Nephron (organoid): ENCODE measurements around the gene CELA2A.
"Not testable (repeated sequence)": the region's sequence is repeated elsewhere in the genome, so short reads cannot be mapped to it uniquely, and the experiment has no call there.

Source experiments
- H3K27ac Mint-ChIP-seq, 3 experiments: 2 replicates each; pipeline ENCODE4 v1.8.0; 2020; ENCODE audit warnings: mixed read lengths in 3 of 3, mild to moderate bottlenecking in 2 of 3, moderate library complexity in 1 of 3
- H3K27me3 Mint-ChIP-seq: 2 replicates; pipeline ENCODE4 v1.8.0; 2021; ENCODE audit warnings: low read depth, mild to moderate bottlenecking, moderate library complexity, mixed read lengths
- H3K36me3 Mint-ChIP-seq: 2 replicates; pipeline ENCODE4 v1.8.0; 2020; ENCODE audit warnings: low read depth, mixed read lengths
- H3K4me1 Mint-ChIP-seq: 2 replicates; pipeline ENCODE4 v1.8.0; 2020; ENCODE audit warnings: mixed read lengths
- H3K4me3 Mint-ChIP-seq, 3 experiments: 2 replicates each; pipeline ENCODE4 v1.8.0; 2020; ENCODE audit warnings: mild to moderate bottlenecking in 3 of 3, mixed read lengths in 3 of 3, moderate library complexity in 2 of 3
- H3K9me3 Mint-ChIP-seq: 2 replicates; pipeline ENCODE4 v1.8.0; 2020; ENCODE audit warnings: mixed read lengths
- TF ChIP-seq, protein P1 (sequence below), 3 experiments: fragments of 200-600 bp; sonication (generic); IDR thresholded peaks; one replicate each; pipeline ENCODE4 v1.5.0; 2021; ENCODE audit warnings: antibody characterized with exemption in 3 of 3; ENCODE audit not compliant: unreplicated experiment in 3 of 3

Gene CELA2A

DNA sequence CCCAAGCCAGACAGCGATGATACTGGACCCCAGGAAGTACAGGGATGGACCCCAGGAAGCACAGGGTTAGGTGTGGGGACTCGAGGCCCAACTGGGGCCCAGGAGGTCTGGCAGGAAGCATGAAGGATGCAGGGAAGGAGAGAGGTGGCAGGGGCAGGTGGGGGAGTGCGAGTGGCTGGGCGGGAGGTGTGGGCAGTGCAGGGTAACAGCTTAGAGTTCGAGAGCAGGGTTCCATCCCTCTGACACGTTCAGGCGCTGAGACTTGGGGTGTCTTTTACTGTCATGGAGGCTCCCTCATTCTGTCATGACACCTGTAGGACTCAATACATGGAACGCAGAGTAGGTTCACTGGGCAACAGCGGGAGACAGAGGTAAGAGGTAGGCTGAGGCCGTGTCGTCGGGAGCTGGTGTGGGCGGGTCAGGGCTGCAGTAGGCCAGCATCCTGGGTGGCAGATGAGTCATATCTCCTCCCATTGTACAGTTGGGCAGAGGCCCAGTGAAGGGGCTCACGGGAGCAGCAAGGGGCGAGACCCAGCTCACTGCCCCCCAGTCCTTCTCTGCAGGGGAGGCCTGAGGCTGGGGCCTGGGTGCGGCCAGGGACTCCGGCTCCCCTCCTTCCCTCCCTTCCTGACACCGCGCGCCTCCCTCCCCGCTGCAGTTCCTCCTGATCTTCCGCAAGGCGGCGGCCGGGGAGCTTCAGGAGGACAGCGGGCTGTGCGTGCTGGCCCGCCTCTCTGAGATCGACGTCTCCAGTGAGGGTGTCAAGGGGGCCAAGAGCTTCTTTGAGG, 29.8 kb upstream of the CELA2A start:
- Mint-ChIP-seq H3K27me3 (peaks cover 5% of the 10 kb centered on the region), H3K9me3 (no peaks in the 10 kb centered on the region), H3K27ac (peak overlapping the region; percentile 12 to 72 (median 62)), H3K4me1 (peaks cover 40% of the 10 kb centered on the region), H3K4me3 (peak overlapping the region in 1 of 3 experiments; percentile 40), H3K36me3 (no peaks in the 10 kb centered on the region)
- TF ChIP-seq, protein P1, sequence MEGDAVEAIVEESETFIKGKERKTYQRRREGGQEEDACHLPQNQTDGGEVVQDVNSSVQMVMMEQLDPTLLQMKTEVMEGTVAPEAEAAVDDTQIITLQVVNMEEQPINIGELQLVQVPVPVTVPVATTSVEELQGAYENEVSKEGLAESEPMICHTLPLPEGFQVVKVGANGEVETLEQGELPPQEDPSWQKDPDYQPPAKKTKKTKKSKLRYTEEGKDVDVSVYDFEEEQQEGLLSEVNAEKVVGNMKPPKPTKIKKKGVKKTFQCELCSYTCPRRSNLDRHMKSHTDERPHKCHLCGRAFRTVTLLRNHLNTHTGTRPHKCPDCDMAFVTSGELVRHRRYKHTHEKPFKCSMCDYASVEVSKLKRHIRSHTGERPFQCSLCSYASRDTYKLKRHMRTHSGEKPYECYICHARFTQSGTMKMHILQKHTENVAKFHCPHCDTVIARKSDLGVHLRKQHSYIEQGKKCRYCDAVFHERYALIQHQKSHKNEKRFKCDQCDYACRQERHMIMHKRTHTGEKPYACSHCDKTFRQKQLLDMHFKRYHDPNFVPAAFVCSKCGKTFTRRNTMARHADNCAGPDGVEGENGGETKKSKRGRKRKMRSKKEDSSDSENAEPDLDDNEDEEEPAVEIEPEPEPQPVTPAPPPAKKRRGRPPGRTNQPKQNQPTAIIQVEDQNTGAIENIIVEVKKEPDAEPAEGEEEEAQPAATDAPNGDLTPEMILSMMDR (IDR thresholded peaks at IDR 0.05; ENCODE audit: unreplicated experiment in 3 of 3): peak in 1 of 3 experiments; percentile 17

GRCh38 chr1:15427280-15427666, 29.3 kb upstream of the CELA2A start:
- Mint-ChIP-seq H3K27me3 (peaks cover 5% of the 10 kb centered on the region), H3K27ac (peak overlapping the region in 1 of 3 experiments; percentile 72), H3K4me3 (no peak overlapping the region), H3K9me3 (no peaks in the 10 kb centered on the region), H3K4me1 (peaks cover 41% of the 10 kb centered on the region), H3K36me3 (no peaks in the 10 kb centered on the region)
- TF ChIP-seq, protein P1 (IDR thresholded peaks at IDR 0.05; ENCODE audit: unreplicated experiment in 3 of 3): peak in 1 of 3 experiments; percentile 0

DNA sequence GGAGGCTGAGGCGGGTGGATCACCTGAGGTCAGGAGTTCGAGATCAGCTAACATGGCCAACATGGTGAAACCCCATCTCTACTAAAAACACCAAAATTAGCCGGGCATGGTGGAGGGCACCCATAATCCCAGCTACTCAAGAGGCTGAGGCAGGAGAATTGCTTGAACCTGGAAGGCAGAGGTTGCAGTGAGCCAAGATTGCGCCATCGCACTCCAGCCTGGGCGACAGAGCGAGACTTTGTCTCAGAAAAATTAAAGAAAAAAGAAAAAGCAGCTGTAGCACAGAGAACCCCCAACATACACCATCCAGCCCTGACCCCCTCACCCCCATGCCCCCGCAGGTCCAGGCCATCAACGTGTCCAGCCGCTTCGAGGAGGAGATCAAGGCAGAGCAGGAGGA, 28.3 kb upstream of the CELA2A start:
- H3K4me1 Mint-ChIP-seq: peaks cover 47% of the 10 kb centered on the region
- not testable (repeated sequence) for H3K4me3 Mint-ChIP-seq, H3K27me3 Mint-ChIP-seq, H3K9me3 Mint-ChIP-seq, H3K36me3 Mint-ChIP-seq, H3K27ac Mint-ChIP-seq

DNA sequence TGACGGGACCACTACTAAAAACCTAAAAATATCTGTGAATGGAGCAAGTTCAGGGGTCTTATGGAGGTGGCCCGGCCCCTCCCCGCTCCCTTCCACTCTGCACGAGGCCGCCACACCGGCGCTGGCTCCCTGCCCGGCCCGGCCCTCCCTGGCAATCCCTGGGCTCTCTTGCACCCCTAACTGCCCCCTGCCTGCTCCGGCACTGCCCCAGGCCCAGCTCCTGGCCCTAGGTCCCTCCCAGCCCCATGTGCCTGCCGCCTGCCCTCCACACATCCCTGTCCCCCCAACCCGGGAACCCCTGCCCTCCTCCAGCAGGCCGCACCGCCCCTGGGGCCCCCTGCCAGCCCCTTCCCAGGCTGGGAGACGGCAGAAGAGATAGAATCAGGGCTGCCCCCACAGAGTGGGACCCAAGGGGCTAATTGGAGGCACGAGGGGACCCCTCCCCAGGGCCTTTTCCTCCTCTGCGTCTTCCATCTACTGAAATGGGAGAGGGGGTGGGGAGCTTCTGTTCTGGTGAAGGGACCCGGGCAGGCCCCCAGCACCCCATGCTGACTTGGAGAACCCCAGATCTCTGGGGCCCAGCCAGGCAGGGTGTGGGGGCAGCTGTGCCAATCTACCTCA, 27.6 kb upstream of the CELA2A start:
- no peak overlapping the region for H3K27ac Mint-ChIP-seq
- peaks cover 5% of the 10 kb centered on the region for H3K27me3 Mint-ChIP-seq
- no peak overlapping the region for H3K4me3 Mint-ChIP-seq
- H3K4me1 Mint-ChIP-seq: peaks cover 43% of the 10 kb centered on the region
- no peaks in the 10 kb centered on the region for H3K9me3 Mint-ChIP-seq
- TF ChIP-seq, protein P1 (IDR thresholded peaks at IDR 0.05; ENCODE audit: unreplicated experiment in 3 of 3): no peak
- H3K36me3 Mint-ChIP-seq: no peaks in the 10 kb centered on the region

DNA sequence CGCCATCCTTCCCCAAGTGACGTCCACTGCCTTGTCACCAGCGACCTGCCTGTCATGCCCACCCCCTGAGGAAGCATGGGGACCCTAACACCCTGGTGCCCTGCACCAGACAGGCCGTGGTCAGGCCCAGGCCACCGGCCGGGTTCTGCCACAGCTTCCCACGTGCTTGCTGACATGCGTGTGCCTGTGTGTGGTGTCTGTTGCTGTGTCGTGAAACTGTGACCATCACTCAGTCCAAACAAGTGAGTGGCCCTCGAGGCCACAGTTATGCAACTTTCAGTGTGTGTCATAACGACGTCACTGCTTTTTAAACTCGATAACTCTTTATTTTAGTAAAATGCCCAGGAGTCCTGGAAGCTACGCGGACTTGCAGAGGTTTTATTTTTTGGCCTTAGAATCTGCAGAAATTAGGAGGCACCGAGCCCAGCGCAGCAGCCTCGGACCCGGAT, 26.8 kb upstream of the CELA2A start:
- H3K4me1 Mint-ChIP-seq: peaks cover 35% of the 10 kb centered on the region
- TF ChIP-seq, protein P1 (IDR thresholded peaks at IDR 0.05; ENCODE audit: unreplicated experiment in 3 of 3): no peak
- no peaks in the 10 kb centered on the region for H3K9me3 Mint-ChIP-seq
- peaks cover 5% of the 10 kb centered on the region for H3K27me3 Mint-ChIP-seq
- no peaks in the 10 kb centered on the region for H3K36me3 Mint-ChIP-seq
- no peak overlapping the region for H3K27ac Mint-ChIP-seq
- no peak overlapping the region for H3K4me3 Mint-ChIP-seq

DNA sequence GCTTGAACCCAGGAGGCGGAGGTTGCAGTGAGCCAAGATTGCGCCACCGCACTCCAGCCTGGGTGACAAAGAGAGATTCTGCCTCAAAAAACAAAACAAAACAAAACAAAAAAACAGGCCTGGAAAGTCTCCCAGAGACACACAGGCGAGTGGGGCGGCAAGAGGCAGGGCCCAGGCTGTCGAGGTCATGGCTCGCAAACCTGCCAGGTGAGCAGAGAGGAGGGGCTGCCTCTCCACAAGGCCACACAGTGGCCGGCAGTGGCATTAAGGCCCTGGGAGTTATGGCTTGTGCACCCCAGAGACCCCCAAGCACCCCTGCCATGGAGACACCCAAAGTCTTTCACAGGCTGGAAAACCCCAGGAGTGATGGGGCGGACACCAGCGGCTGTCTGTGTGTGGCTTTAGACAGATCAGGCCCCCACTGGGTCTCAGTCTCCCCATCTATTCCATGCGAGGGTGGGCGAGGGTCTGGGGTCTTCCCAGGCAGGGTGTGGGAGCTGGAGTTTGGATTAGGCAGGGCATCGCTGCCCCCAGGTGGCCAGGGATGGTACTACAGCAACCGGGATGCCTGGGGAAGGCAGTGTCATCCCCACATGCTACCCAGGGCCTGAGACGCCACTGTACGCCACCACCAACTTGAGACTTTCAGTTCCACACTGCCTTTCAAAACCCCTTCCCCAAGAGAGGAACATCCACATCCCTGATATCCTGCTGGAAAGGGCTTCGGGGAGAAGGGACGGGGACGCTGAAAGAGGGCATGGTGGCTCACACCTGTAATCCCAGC, 25.6 kb upstream of the CELA2A start:
- H3K36me3 Mint-ChIP-seq: no peaks in the 10 kb centered on the region
- peaks cover 5% of the 10 kb centered on the region for H3K27me3 Mint-ChIP-seq
- peaks cover 29% of the 10 kb centered on the region for H3K4me1 Mint-ChIP-seq
- H3K4me3 Mint-ChIP-seq: no peak overlapping the region
- no peak overlapping the region for H3K27ac Mint-ChIP-seq
- no peaks in the 10 kb centered on the region for H3K9me3 Mint-ChIP-seq
- TF ChIP-seq, protein P1 (IDR thresholded peaks at IDR 0.05; ENCODE audit: unreplicated experiment in 3 of 3): peak; percentile 94 to 97 (median 96)
